Astrocyte of the cerebellum (primary cell): ENCODE measurements around the gene NKAP.
"Not testable (repeated sequence)": the region's sequence is repeated elsewhere in the genome, so short reads cannot be mapped to it uniquely, and the experiment has no call there.

Source experiments
- DNase-seq: peaks from one replicate; pipeline ENCODE4 v3.0.0-alpha.2; 2011; ENCODE audit warnings: low read depth
- H3K4me3 ChIP-seq: 2 replicates; pipeline ENCODE4 v1.5.1; 2011; ENCODE audit warnings: mild to moderate bottlenecking, low read depth, low read length, moderate library complexity
- CTCF ChIP-seq: IDR thresholded peaks from 2 replicates; pipeline ENCODE4 v1.5.1; 2012; ENCODE audit warnings: low read length, low read depth, moderate library complexity, mild to moderate bottlenecking; ENCODE audit errors: missing control alignments
- in situ Hi-C: cut with HindIII; loops from 2 replicates; pipeline ENCODE4 v1.10.0; 2017; ENCODE audit warnings: low sequenced_read_pairs

Gene NKAP

DNA sequence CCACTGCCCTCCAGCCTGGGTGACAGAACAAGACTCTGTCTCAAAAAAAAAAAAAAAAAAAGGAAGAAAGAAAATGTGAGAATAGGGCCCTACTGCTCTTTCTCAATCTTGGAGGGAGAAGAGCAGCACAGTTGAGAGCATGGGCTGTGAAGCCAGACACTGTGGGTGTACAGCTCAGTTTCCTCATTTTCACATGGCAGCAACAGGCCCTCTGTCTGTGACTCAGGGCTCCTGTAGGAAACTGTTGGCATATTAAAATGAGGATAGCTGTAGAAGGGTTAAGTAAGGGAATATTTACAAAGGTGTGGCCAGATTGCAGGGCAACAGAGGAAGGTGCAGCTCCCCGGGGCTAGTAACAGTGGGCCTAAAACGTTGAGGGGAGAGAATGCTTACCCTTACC, 44.4 kb downstream of the NKAP start:
- no peak overlapping the region for H3K4me3 ChIP-seq
- no peak for DNase-seq
- TF ChIP-seq CTCF: no peak
- in situ Hi-C loops: no loop called here

DNA sequence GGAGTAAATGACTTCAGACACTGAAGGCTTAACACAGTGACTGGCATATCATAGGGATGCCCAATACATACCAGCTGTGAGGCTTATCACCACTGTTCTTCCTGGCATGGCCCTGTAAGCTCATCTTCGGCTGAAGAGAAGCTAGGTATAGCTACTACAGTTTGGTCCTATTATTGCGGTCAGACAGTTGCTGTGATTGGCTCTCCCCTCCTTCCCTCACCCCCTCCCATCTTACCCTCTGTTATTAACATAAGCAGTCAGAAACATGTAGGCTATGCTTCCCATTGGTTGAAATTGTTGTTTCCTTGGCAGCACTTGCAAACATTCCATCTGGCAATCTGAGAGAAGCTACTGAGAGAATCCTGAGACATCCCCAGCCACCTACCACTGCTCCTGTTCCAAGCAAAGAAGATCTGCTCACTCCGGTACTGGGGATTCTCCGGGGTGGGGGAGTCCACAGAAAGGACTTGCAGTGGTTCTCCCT, 47.7 kb downstream of the NKAP start, which contains the start of gene AKAP14:
AKAP14 (plus strand) TSS at position 51 of the 484 bp plus-strand sequence. CDS start 7,331 bp downstream, outside the sequence.
- H3K4me3 ChIP-seq: no peak within 1 kb of the TSS
- no peak for DNase-seq
- in situ Hi-C loops: no loop called here
- TF ChIP-seq CTCF: no peak

DNA sequence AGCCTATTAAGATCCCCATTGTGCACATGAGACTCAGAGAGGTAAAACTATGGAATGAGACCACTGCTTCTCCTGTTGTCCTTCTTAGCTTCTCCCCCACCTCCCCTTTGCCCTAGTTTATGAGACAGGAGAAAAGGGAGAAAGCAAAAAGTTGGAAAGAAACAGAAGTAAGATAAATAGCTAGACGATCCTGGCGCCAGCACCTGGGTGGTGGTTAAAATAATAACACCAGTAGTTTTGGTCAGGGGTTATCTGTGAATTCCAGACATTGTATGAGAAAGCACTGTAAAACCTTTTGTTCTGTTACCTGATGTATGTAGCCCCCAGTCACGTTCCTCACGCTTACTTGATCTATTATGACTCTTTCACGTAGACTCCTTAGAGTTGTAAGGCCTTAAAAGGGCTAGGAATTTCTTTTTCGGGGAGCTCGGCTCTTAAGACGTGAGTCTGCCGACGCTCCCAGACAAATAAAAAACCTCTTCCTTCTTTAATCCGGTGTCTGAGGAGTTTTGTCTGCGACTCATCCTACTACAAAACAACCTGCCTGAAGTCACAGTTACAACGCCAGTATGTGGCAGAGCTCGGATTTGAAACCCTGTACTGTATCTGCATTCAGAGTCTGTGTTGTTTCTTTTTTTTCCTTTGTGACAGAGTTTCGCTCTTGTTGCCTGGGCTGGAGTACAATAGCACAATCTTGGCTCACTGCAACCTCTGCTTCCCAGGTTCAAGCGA, 51.4 kb downstream of the NKAP start:
- DNase-seq, H3K4me3 ChIP-seq, in situ Hi-C loops: not testable (repeated sequence)

DNA sequence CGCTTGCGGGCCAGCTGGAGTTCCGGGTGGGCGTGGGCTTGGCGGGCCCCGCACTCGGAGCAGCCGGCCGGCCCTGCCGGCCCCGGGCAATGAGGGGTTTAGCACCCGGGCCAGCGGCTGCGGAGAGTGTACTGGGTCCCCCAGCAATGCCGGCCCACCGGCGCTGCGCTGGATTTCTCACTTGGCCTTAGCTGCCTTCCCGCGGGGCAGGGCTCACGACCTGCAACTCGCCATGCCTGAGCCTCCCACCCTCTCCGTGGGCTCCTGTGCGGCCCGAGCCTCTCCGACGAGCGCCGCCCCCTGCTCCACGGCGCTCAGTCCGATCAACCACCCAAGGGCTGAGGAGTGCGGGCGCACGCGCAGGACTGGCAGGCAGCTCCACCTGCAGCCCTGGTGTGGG, 52.9 kb downstream of the NKAP start:
- DNase-seq, in situ Hi-C loops, H3K4me3 ChIP-seq: not testable (repeated sequence)

- H3K4me3 ChIP-seq: peak overlapping the region; percentile 34
- peak; percentile 62 for TF ChIP-seq CTCF
- DNase-seq: no peak
- in situ Hi-C loops: no loop called here
Measured at GRCh38 chrX:119887721-119888425, 55.7 kb downstream of the NKAP start.

DNA sequence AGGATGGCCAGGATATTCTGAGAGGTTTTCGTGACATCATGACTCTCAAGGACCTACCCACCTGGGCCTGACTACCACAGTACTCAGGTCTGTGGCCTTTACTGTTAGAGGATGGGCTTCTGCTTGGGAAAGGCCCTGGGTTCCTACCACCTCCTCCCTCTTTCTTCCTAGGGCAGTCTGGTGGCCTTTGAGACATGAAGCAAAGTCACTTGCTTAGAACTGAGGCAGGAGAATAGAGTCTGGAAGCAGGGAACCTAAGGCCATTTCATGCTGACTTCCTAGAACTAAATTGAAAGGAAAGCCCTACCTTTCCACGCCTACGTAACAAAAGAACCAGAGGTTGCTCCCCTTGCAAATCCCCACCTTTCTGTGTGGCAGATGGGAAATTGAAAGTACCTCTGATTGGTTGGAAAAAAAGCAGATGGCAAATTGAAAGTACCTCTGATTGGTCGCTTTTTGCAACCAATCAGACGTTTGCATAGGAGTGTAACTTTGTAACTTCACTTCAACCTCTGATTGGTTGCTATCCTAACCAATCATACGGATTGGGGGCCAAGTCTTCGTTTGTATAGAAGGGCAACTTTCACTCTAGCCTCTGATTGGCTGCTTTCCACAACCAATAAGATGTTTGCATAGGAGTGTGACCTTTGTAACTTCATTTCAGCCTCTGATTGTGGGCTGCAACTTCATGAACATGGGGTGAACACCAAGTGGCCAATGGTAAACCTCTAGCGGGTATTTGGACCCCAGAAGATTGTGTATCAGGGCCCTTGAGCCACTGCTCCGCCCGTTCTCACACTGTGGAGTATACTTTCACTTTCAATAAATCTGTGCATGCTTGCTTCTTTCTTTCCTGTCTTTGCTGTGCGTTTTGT, 57.8 kb downstream of the NKAP start:
- no peak for DNase-seq
- no peak overlapping the region for H3K4me3 ChIP-seq
- in situ Hi-C loops: no loop called here
- no peak for TF ChIP-seq CTCF
